Endothelial cell of umbilical vein (primary cell): ENCODE measurements around the gene AIRE. TPM values are rescaled to one million over a fixed set of nuclear protein-coding genes. Genes with fewer than 3 reads are reported as not detected.

Experiments used
- BruUV-seq: library from RNA; stranded (reverse); fragments of 400-500 nt; replicated peaks from 2 replicates; lab custom pipeline; 2021; lab: Mats Ljungman, UMichigan
- CTCF ChIA-PET: fragments of 300-600, 350-600 bp; sonication (Branson Sonifier 250); formaldehyde crosslinking; loops from one replicate; lab custom pipeline; 2021; ENCODE audit warnings: antibody characterized with exemption, inconsistent platforms; lab: Charles Lee
- POLR2A ChIA-PET: fragments of 300-600, 350-600 bp; sonication (Branson Sonifier 250); formaldehyde crosslinking; loops from one replicate; lab custom pipeline; 2021; ENCODE audit warnings: antibody characterized with exemption, inconsistent platforms; lab: Charles Lee
- DNase-seq: peaks from one replicate; pipeline ENCODE4 v3.0.0-alpha.2; 2011; ENCODE audit warnings: low read depth, low spot score
- FAIRE-seq: peaks from 2 replicates; lab custom pipeline; 2011; peaks lifted over from hg19 to GRCh38; lab: Jason Lieb, UNC
- H2AFZ ChIP-seq: 2 replicates; pipeline ENCODE4 v1.6.0; 2012; ENCODE audit warnings: low read depth, low read length, control low read depth, inconsistent platforms
- H3K27ac ChIP-seq: 2 replicates; pipeline ENCODE4 v1.5.1; 2011; ENCODE audit warnings: low read depth, mild to moderate bottlenecking, control low read depth, low read length, moderate library complexity; ENCODE audit not compliant: insufficient read depth
- H3K27me3 ChIP-seq, 2 experiments: 2 replicates each; pipeline versions ENCODE4 v1.6.0 to v1.6.1; 2011; ENCODE audit warnings: low read length in 2 of 2, mixed read lengths in 1 of 2; ENCODE audit not compliant: control insufficient read depth in 2 of 2, insufficient read depth in 2 of 2
- H3K36me3 ChIP-seq, 2 experiments: 2 replicates in 1 of 2; 3 replicates in 1 of 2; pipeline ENCODE4 v1.5.1; 2011; ENCODE audit warnings: low read length in 2 of 2, mild to moderate bottlenecking in 1 of 2, moderate library complexity in 1 of 2; ENCODE audit not compliant: control insufficient read depth in 2 of 2, insufficient read depth in 2 of 2; ENCODE audit errors: extremely low read depth in 1 of 2
- H3K4me1 ChIP-seq: 3 replicates; pipeline ENCODE4 v1.5.1; 2011; ENCODE audit warnings: mild to moderate bottlenecking, low read length; ENCODE audit not compliant: control insufficient read depth, insufficient read depth; ENCODE audit errors: extremely low read depth
- H3K4me2 ChIP-seq: 2 replicates; pipeline ENCODE4 v1.6.1; 2011; ENCODE audit warnings: low read length, control low read depth, mixed read lengths; ENCODE audit not compliant: insufficient read depth
- H3K4me3 ChIP-seq, 3 experiments: fragments of 200-600 bp in 1 of 3; sonication (generic), shearing (Covaris generic) in 1 of 3; replicated peaks in 1 of 3; 2 replicates each; pipeline ENCODE4 v1.5.1; 2011 to 2016; ENCODE audit warnings: control low read depth in 3 of 3, low read length in 3 of 3, mild to moderate bottlenecking in 2 of 3, inconsistent platforms in 1 of 3, low read depth in 1 of 3, moderate library complexity in 1 of 3; ENCODE audit not compliant: insufficient read depth in 1 of 3
- H3K79me2 ChIP-seq: 2 replicates; pipeline ENCODE4 v1.6.0; 2012; ENCODE audit warnings: low read length, inconsistent platforms; ENCODE audit not compliant: control insufficient read depth, insufficient read depth
- H3K9ac ChIP-seq: replicated peaks from 2 replicates; pipeline ENCODE3; 2011; ENCODE audit warnings: low read length, control low read depth; ENCODE audit not compliant: insufficient read depth; ENCODE audit errors: extremely low read depth
- H3K9me1 ChIP-seq: replicated peaks from 3 replicates; pipeline ENCODE4 v1.6.0; 2011; ENCODE audit warnings: mild to moderate bottlenecking, low read length; ENCODE audit not compliant: control insufficient read depth, insufficient read depth; ENCODE audit errors: extremely low read depth
- H3K9me3 ChIP-seq: replicated peaks from 2 replicates; pipeline ENCODE4 v1.5.1; 2012; ENCODE audit warnings: low read length, inconsistent platforms; ENCODE audit not compliant: control insufficient read depth, insufficient read depth
- H4K20me1 ChIP-seq: replicated peaks from 2 replicates; pipeline ENCODE3; 2011; ENCODE audit warnings: mild to moderate bottlenecking, low read length; ENCODE audit not compliant: control insufficient read depth, insufficient read depth; ENCODE audit errors: extremely low read depth
- CTCF ChIP-seq, 2 donors: IDR thresholded peaks; 1 replicate in 1 of 2; 2 replicates in 1 of 2; pipeline ENCODE4 v1.5.1; 2011; ENCODE audit warnings: low read length in 2 of 2, mild to moderate bottlenecking in 2 of 2, moderate library complexity in 2 of 2, control low read depth in 1 of 2, inconsistent platforms in 1 of 2, low read depth in 1 of 2; ENCODE audit not compliant: insufficient read depth in 1 of 2; ENCODE audit errors: extremely low read depth in 1 of 2
- EZH2 ChIP-seq: IDR thresholded peaks from 2 replicates; pipeline ENCODE4 v1.6.1; 2012; ENCODE audit warnings: borderline replicate concordance, low read depth, mild to moderate bottlenecking, moderate library complexity, low read length, inconsistent platforms; ENCODE audit not compliant: severe bottlenecking
- FOS ChIP-seq: IDR thresholded peaks from 2 replicates; pipeline ENCODE4 v1.6.1; 2011; ENCODE audit warnings: mild to moderate bottlenecking, low read length, moderate library complexity, borderline replicate concordance; ENCODE audit not compliant: insufficient read depth
- GATA2 ChIP-seq: IDR thresholded peaks from 2 replicates; pipeline ENCODE4 v1.7.0; 2011; ENCODE audit warnings: low read depth, mild to moderate bottlenecking, moderate library complexity, mixed read lengths, low read length; ENCODE audit not compliant: insufficient read length, insufficient read depth
- JUN ChIP-seq: IDR thresholded peaks from 2 replicates; pipeline ENCODE4 v1.6.1; 2011; ENCODE audit warnings: borderline replicate concordance, low read depth; ENCODE audit not compliant: insufficient read length, insufficient read depth
- MYC ChIP-seq: IDR thresholded peaks from one replicate; pipeline ENCODE4 v1.6.1; 2011; ENCODE audit warnings: mild to moderate bottlenecking, low read depth, low read length
- POLR2A ChIP-seq: IDR thresholded peaks from 2 replicates; pipeline ENCODE4 v1.6.1; 2012; ENCODE audit warnings: low read depth, mild to moderate bottlenecking, control low read depth, low read length
- POLR2AphosphoS5 ChIP-seq: IDR thresholded peaks from 2 replicates; pipeline ENCODE4 v1.6.1; 2012; ENCODE audit warnings: low read depth, mild to moderate bottlenecking, control low read depth, low read length, moderate library complexity; ENCODE audit not compliant: insufficient read depth
- dilution Hi-C: fragments of 300-500 bp; cut with MboI; formaldehyde crosslinking; loops from one replicate; pipeline ENCODE4 v1.15.0; 2019; ENCODE audit warnings: low sequenced_read_pairs; ENCODE audit not compliant: extremely low pct_ligation_motif_present
- intact Hi-C: fragments of 100-400 bp; cut with micrococcal nuclease; formaldehyde crosslinking; loops from one replicate; pipeline ENCODE4 v1.10.0; 2022
- polyA plus RNA-seq, 4 experiments: library from polyadenylated mRNA; depleted of rRNA in 3 of 4; stranded (reverse) in 3 of 4; unstranded in 1 of 4; fragments of >200 nt; gene quantifications; 2 replicates each; pipeline versions ENCODE4 v1.2.1 to v1.2.3, GENCODE V29; 2011 to 2012; ENCODE audit warnings: missing spikeins in 1 of 4
- total RNA-seq: library from RNA; stranded (reverse); gene quantifications from 2 replicates; pipeline ENCODE4 v1.2.3, GENCODE V29; 2021
- TF ChIP-seq, protein P1 (sequence below): IDR thresholded peaks from 2 replicates; pipeline ENCODE4 v1.6.1; 2011; ENCODE audit not compliant: insufficient read depth, insufficient read length

AIRE gene
- total and polyA plus RNA-seq, 2 donors (not counting 3 experiments of a cell fraction or from before 2014, with no cell fraction given) = 0.04 to 0.11 TPM

DNA sequence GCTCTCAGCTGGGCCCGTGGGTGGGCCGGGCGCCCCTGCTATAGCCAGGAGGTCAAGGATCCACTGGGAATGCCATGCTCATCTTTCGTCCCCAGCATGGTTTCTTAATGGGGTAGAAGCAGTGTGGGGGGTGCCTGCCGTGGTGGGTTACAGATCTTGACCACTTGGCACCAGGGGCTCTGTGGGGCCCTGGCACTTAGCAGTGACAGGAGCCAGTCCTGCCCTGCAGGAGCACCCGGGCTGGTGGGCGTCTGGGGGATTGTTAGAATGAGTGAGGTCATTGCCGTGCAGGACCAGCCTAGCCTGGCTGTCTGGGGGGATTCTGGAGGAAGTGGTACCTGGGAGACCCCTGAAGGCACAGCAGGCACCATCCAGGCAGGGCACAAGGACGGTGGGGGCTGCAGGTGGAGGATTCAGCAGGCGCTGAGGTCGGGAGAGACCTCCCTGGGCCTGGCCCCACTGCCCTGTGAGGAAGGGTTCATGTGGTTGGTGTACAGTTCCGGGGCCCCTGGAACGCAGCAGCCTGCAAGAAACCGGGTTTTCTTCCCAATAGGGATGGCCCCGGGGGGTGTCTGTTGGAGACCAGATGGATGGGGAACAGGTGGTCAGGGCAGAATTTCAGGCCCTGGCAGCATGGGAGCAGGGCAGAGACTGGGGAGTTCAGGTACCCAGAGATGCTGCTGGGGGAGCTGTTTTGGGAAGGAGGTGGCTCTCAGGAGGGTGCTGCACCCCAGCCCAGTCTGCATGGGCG, 4.8 kb downstream of the AIRE start:
- dilution Hi-C loops (no loop called here), intact Hi-C loops (no loop called here)
- DNase-seq (no peak), FAIRE-seq (no peak)
- Histone ChIP-seq H3K4me2 (no peak overlapping the region), H3K27ac (no peak overlapping the region), H3K9ac (no peak overlapping the region), H3K4me1 (no peaks in the 10 kb centered on the region), H3K79me2 (no peaks in the 10 kb centered on the region), H2AFZ (no peak overlapping the region), H3K36me3 (no peaks in the 10 kb centered on the region), H3K4me3 (no peak overlapping the region), H3K9me1 (no peaks in the 10 kb centered on the region), H3K9me3 (no peaks in the 10 kb centered on the region), H4K20me1 (no peaks in the 10 kb centered on the region), H3K27me3 (peaks cover 0 to 3% of the 10 kb centered on the region in 2 experiments)
- ChIA-PET CTCF (no interaction called here), POLR2A (no interaction called here)
- BruUV-seq = no TSS peak
- no peak for TF ChIP-seq GATA2
- TF ChIP-seq POLR2AphosphoS5 = no peak
- no peak for TF ChIP-seq POLR2A
- no peak for TF ChIP-seq CTCF (IDR thresholded peaks at IDR 0.05; ENCODE audit: extremely low read depth in 1 of 2, insufficient read depth in 1 of 2, low read depth in 1 of 2, low read length in 2 of 2)
- no peak for TF ChIP-seq MYC
- no peak for TF ChIP-seq JUN
- no peak for TF ChIP-seq FOS
- TF ChIP-seq, protein P1, sequence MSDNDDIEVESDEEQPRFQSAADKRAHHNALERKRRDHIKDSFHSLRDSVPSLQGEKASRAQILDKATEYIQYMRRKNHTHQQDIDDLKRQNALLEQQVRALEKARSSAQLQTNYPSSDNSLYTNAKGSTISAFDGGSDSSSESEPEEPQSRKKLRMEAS = no peak
- no peak for TF ChIP-seq EZH2
